Stomach (tissue), 9 donors: ENCODE measurements around the gene ENDOG. TPM values are rescaled to one million over a fixed set of nuclear protein-coding genes. Genes with fewer than 3 reads are reported as not detected.
"Not testable (repeated sequence)": the region's sequence is repeated elsewhere in the genome, so short reads cannot be mapped to it uniquely, and the experiment has no call there.

Experiments
- DNase-seq, 2 donors: peaks; one replicate each; pipeline versions ENCODE4 v3.0.0 to v3.0.0-alpha.2; 2013 to 2019
- H3K27ac ChIP-seq, 5 donors: fragments of 200-600 bp in 4 of 5; sonication (generic) in 4 of 5; one replicate each; pipeline ENCODE4 v1.5.1; 2013 to 2019; ENCODE audit warnings: mild to moderate bottlenecking in 1 of 5, moderate library complexity in 1 of 5
- H3K27me3 ChIP-seq, 3 donors: fragments of 200-600 bp; sonication (generic); one replicate each; pipeline ENCODE4 v1.5.1; 2017 to 2019; ENCODE audit warnings: mixed run types in 1 of 3
- H3K36me3 ChIP-seq, 4 donors: fragments of 200-600 bp; sonication (generic); 1 replicate in 3 of 4; 2 replicates in 1 of 4; pipeline ENCODE4 v1.5.1; 2016 to 2019
- H3K4me1 ChIP-seq, 4 donors: fragments of 200-600 bp; sonication (generic); one replicate each; pipeline ENCODE4 v1.5.1; 2016 to 2019
- H3K4me3 ChIP-seq, 4 donors: fragments of 200-600 bp; sonication (generic) in 3 of 4; one replicate each; pipeline ENCODE4 v1.5.1; 2016 to 2019; ENCODE audit warnings: mild to moderate bottlenecking in 1 of 4
- H3K9me3 ChIP-seq, 4 donors: fragments of 200-600 bp; sonication (generic); one replicate each; pipeline ENCODE4 v1.5.1; 2016 to 2019
- CTCF ChIP-seq, 7 experiments: fragments of 450-650 bp in 4 of 7; fragments of 200-600 bp in 3 of 7; sonication (generic) in 3 of 7; IDR thresholded peaks; one replicate each; pipeline ENCODE4 v1.5.1; 2016 to 2019; ENCODE audit warnings: antibody characterized with exemption in 7 of 7, control low read depth in 2 of 7, mild to moderate bottlenecking in 1 of 7
- EP300 ChIP-seq: sonication (generic); formaldehyde crosslinking; IDR thresholded peaks from one replicate; pipeline ENCODE4 v1.6.1; 2017; ENCODE audit warnings: antibody characterized with exemption
- POLR2A ChIP-seq, 4 donors: fragments of 450-650 bp; IDR thresholded peaks; one replicate each; pipeline ENCODE4 v1.6.1; 2016; ENCODE audit warnings: antibody characterized with exemption in 4 of 4, control low read depth in 2 of 4, mild to moderate bottlenecking in 1 of 4, moderate library complexity in 1 of 4
- POLR2AphosphoS5 ChIP-seq, 3 donors: sonication (generic); formaldehyde crosslinking; IDR thresholded peaks; one replicate each; pipeline ENCODE4 v1.6.1; 2016; ENCODE audit warnings: antibody characterized with exemption in 3 of 3
- WGBS, 5 donors: extraction: QIAGEN DNeasy Blood & Tissue Kit in 3 of 5; methylation state at CpG; one replicate each; pipeline versions ENCODE4 v1.1.5 to v1.1.7; 2013 to 2018; 5-methylcytosine and 5-hydroxymethylcytosine counted together
- intact Hi-C: fragments of 100-400 bp; cut with DNase I; formaldehyde crosslinking; loops from one replicate; pipeline ENCODE4 v1.15.1; 2023; ENCODE audit warnings: low total_unique reads
- polyA plus RNA-seq, 3 donors: library from polyadenylated mRNA; stranded (reverse); fragments of 200-250 nt; gene quantifications; one replicate each; pipeline ENCODE4 v1.2.3, GENCODE V29; 2013
- total RNA-seq, 5 donors: library from RNA; depleted of rRNA; stranded (reverse); fragments of >200 nt; gene quantifications; one replicate each; pipeline versions ENCODE4 v1.1.0 to v1.2.3, GENCODE V29; 2014 to 2016
- donor health status: healthy with polysubstance abuse.
- donor health status: Bipolar disorder and iron deficiency.
- donor health status: healthy.

The ENDOG gene
- total and polyA plus RNA-seq, 8 donors, result 5.0 to 186 (median 31.5) TPM

- DNase-seq, result no peak
- Histone ChIP-seq H3K27ac (no peak overlapping the region), H3K9me3 (no peaks in the 10 kb centered on the region), H3K4me3 (no peak overlapping the region), H3K36me3 (peaks cover 0 to 70% (median 27%) of the 10 kb centered on the region in 4 donors), H3K27me3 (no peaks in the 10 kb centered on the region), H3K4me1 (no peaks in the 10 kb centered on the region)
- 60 to 74% (median 72%) methylated on average over 3 of the region's 3 CpGs for WGBS, 5 donors
- TF ChIP-seq EP300 (no peak), POLR2AphosphoS5 (IDR thresholded peaks at IDR 0.05) (no peak), POLR2A (IDR thresholded peaks at IDR 0.05) (no peak), CTCF (IDR thresholded peaks at IDR 0.05) (no peak)
- intact Hi-C loops, result no loop called here
Measured at GRCh38 chr9:128838338-128838737, 20.0 kb downstream of the ENDOG start.

- peaks cover 0 to 53% (median 19%) of the 10 kb centered on the region in 4 donors for H3K36me3 ChIP-seq
- H3K9me3 ChIP-seq, result no peaks in the 10 kb centered on the region
- TF ChIP-seq POLR2A (IDR thresholded peaks at IDR 0.05), result no peak
- TF ChIP-seq POLR2AphosphoS5 (IDR thresholded peaks at IDR 0.05), result no peak
- TF ChIP-seq EP300, result no peak
- no peak for TF ChIP-seq CTCF (IDR thresholded peaks at IDR 0.05)
- no peak overlapping the region for H3K27ac ChIP-seq
- WGBS, 5 donors, result 95 to 100% (median 100%) methylated on average over 1 of the region's 1 CpG
- no peak for DNase-seq
- no peaks in the 10 kb centered on the region for H3K27me3 ChIP-seq
- H3K4me1 ChIP-seq, result peaks cover 0 to 6% (median 3%) of the 10 kb centered on the region in 4 donors
- H3K4me3 ChIP-seq, result no peak overlapping the region
- intact Hi-C loops, result no loop called here
Measured at GRCh38 chr9:128840524-128840923, 22.2 kb downstream of the ENDOG start.

DNA sequence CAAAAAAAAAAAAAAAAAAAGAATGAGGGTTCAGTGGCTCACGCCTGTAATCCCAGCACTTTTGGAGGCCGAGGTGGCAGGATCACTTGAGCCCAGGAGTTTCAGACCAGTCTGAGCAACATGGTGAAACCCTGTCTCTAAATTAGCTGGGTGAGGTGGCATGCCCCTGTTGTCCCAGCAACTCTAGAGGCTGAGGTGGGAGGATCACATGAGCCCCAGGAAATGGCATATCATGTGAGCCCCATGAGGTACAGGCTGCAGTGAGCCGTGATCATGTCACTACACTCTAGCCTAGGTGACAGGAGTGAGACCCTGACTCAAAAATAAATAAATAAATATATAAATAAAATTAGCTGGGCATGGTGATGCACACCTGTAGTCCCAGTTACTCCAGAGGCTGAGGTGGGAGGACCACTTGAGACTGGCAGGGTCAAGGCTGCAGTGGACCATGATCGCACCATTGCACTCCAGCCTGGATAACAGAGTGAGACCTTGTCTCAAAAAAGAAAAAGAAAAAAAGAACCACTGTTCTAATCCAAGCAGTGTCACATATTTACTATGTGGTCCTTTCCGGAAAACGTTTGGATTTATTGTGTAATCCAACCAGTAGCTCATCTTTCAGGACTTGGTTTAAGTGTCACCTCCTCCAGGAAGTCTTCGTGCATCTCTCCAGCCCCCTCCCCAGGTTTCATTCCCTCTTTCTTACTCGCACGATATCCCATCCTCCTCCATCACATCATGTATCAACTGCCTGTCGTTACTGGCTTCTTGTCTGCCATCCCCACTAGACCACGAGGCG is 23.6 kb downstream of the ENDOG start:
- Histone ChIP-seq H3K9me3 (no peaks in the 10 kb centered on the region), H3K27me3 (no peaks in the 10 kb centered on the region), H3K4me3 (no peak overlapping the region), H3K4me1 (peaks cover 4 to 12% (median 11%) of the 10 kb centered on the region in 4 donors), H3K36me3 (peaks cover 0 to 48% (median 15%) of the 10 kb centered on the region in 4 donors), H3K27ac (no peak overlapping the region)
- intact Hi-C loops, result no loop called here
- WGBS, 5 donors, result 89 to 93% (median 91%) methylated on average over 12 of the region's 12 CpGs
- TF ChIP-seq POLR2A (IDR thresholded peaks at IDR 0.05), result no peak
- no peak for TF ChIP-seq CTCF (IDR thresholded peaks at IDR 0.05)
- TF ChIP-seq EP300, result no peak
- TF ChIP-seq POLR2AphosphoS5 (IDR thresholded peaks at IDR 0.05), result no peak
- DNase-seq, result no peak

DNA sequence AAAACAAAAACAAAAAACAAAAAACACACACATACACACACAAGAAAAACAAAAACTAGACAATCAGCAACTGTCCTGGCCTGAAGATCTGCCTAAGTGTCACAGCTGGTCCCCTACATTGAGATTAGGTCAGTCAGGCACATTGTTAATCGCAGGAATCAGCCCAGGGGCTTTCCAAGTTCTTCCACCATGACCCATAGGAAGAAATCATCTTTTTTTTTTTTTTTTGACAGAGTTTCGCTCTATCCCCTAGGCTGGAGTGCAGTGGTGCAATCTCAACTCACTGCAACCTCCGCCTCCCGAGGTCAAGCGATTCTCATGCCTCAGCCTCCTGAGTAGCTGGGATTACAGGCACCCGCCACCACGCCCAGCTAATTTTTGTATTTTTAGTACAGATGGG is 24.9 kb downstream of the ENDOG start:
- H3K9me3 ChIP-seq, H3K27ac ChIP-seq, H3K4me3 ChIP-seq, DNase-seq, intact Hi-C loops, H3K27me3 ChIP-seq: not testable (repeated sequence)
- Histone ChIP-seq H3K36me3 (peaks cover 0 to 37% (median 13%) of the 10 kb centered on the region in 4 donors), H3K4me1 (peaks cover 4 to 12% (median 11%) of the 10 kb centered on the region in 4 donors)
- 93 to 98% (median 97%) methylated on average over 7 of the region's 7 CpGs for WGBS, 5 donors
